HG03280 (cell line): ENCODE results near the gene LONRF3.

Source experiments
- ATAC-seq: cut with Tn5 transposase; IDR thresholded peaks from one replicate; pipeline ENCODE4 v1.9.1; 2021; ENCODE audit warnings: mild to moderate bottlenecking, moderate library complexity; ENCODE audit not compliant: unreplicated experiment

Gene LONRF3

GRCh38 chrX:119030990-119031389, 56.6 kb downstream of the LONRF3 start:
- no peak for ATAC-seq

DNA sequence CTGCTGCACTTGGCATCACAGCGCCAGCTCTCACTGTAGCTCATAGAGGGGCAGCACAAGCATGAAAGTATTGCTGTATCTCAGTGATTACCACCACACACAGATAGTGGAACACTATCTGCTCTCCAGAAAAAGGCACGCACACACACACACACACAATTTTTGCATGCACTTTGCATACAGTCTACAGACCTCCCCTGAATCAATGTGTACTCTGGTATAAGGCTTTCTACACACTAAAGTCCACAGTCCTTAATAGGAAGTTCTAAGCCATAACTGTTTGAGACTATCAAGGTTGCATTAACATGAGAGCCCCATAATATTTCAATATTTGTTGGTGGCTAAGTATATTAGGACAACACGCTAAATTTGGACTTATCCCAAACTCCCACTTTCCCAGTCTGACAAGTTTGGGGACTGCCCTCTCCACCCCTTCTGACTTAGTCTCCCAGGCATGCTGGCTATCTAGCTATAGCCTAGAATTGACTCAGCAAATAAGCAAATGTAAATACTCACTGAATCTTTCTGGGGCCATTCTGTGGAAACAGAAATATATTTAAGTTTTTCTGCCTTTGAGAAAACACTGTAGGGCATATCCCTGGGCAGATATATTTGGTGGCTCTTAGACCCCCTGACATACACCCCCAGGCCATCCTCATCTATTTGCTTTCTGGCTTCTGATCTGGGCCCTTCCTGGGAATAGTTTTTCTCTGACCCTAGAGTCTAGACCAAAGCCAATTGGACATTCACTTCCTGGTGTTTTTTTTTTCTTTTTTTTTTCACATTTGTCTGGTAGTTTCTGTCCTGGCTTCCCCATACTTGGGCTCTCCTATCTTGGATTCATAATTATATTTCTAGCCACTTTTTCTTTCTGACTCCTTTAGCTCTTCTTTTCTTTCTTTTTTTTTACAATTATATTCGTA, 62.0 kb downstream of the LONRF3 start:
- ATAC-seq, result no peak

DNA sequence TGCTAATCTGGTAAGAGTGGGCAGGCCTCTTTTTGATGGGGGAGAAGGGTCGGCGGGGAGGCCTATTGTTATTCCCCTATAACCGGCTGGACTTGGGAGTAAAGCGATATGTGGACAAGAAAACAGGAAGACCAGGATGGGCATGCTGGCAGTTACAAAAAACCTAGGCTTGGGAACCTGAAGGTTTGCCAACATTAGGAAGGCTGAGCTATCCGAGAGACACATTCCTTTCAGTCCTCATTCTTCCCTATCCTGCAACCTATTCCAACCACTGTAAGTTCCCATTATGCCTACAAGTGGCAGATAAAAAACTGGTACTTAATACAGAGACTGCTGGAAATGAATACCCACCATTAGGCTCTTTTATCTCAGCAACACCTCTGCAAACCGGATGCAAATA, 66.0 kb downstream of the LONRF3 start:
- no peak for ATAC-seq

- ATAC-seq, result no peak
Observed at GRCh38 chrX:119041175-119041574, 66.8 kb downstream of the LONRF3 start.

GRCh38 chrX:119042040-119042439, 67.6 kb downstream of the LONRF3 start:
- ATAC-seq, result no peak

- no peak for ATAC-seq
Observed at GRCh38 chrX:119042996-119043395, 68.6 kb downstream of the LONRF3 start.

DNA sequence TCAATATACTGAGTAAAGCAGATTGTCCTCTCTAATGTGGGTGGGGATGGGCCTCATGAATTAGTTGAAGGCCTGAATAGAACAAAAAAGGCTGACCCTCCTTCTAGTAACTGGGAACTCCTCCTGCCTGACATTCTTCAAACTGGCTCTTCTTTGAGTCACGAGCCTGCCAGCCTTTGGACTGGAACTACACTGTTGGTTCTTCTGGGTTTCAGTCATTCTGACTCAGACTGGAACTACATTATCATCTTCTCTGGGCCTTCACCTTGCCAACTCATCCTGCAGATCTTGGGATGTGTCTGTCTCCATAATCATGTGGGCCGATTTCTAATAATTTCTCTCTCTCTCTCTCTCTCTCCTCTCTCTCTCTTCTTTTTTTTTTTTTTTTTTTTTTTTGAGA, 71.5 kb downstream of the LONRF3 start:
- ATAC-seq, result no peak

DNA sequence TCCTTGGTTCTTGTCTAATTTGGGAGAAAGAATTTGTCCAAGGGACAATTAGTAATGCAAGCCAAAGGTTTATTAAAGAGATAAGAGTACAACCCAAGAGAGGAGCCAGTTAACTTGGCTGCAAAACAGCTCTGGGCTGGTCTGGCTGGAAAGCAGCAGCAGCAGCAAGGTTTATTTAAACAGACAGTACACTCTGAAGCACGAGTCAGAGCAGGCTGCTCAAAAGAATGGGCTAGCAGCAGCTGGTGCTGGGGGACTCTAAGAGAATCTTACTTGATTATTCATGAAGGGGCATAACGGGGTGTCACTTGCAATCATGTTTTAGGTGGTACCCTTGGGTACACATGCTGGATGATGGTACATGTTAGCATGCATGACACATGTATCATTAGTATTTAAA, 81.3 kb downstream of the LONRF3 start:
- no peak for ATAC-seq

- no peak for ATAC-seq
Observed at GRCh38 chrX:119062750-119063374, 88.4 kb downstream of the LONRF3 start.

GRCh38 chrX:119063428-119063827, 89.0 kb downstream of the LONRF3 start:
- ATAC-seq, result no peak

- ATAC-seq, result no peak
Observed at GRCh38 chrX:119067023-119067739, 92.8 kb downstream of the LONRF3 start.
